ENCODE measurements around the gene BLMH. TPM values are rescaled to one million over a fixed set of nuclear protein-coding genes. Genes with fewer than 3 reads are reported as not detected.

The BLMH gene
- total RNA-seq, 2 donors from 2014 or later, result 84.7 to 92.0 TPM

DNA sequence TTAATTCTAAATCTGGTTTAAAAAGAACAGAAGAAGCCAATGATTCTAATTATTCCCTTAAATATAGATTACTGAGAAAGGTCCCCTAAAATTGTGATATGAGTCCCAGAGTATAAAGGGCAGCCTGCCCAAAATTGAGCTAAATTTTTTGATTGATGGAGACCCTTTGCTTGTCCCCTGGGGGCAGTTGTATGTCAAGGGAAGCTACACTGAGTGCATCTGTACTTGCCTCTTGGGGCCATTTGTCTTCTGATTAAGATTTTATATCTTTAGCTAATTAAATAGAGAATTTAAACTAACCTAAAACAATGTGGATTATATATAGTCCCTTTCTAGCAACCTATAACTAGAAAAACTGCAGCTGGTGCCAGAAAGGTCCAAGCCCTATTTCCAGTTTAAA lies 12.6 kb downstream of the BLMH start:
- no peaks in the 10 kb centered on the region for H3K9me3 ChIP-seq (ENCODE audit: control insufficient read depth, low read length)
- no peaks in the 10 kb centered on the region for H3K27me3 ChIP-seq (ENCODE audit: control insufficient read depth, insufficient read depth, low read length, poor library complexity, severe bottlenecking)
- TF ChIP-seq, protein P1, sequence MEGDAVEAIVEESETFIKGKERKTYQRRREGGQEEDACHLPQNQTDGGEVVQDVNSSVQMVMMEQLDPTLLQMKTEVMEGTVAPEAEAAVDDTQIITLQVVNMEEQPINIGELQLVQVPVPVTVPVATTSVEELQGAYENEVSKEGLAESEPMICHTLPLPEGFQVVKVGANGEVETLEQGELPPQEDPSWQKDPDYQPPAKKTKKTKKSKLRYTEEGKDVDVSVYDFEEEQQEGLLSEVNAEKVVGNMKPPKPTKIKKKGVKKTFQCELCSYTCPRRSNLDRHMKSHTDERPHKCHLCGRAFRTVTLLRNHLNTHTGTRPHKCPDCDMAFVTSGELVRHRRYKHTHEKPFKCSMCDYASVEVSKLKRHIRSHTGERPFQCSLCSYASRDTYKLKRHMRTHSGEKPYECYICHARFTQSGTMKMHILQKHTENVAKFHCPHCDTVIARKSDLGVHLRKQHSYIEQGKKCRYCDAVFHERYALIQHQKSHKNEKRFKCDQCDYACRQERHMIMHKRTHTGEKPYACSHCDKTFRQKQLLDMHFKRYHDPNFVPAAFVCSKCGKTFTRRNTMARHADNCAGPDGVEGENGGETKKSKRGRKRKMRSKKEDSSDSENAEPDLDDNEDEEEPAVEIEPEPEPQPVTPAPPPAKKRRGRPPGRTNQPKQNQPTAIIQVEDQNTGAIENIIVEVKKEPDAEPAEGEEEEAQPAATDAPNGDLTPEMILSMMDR (conservative IDR thresholded peaks at IDR 0.05), result no peak
- no peak overlapping the region for H3K4me3 ChIP-seq (ENCODE audit: low read length)
- Mint-ChIP-seq H3K4me3 (no peak overlapping the region), H3K27me3 (ENCODE audit: insufficient read depth) (no peaks in the 10 kb centered on the region), H3K9me3 (no peaks in the 10 kb centered on the region), H3K4me1 (no peaks in the 10 kb centered on the region), H3K36me3 (ENCODE audit: low read depth) (peaks cover 45% of the 10 kb centered on the region), H3K27ac (no peak overlapping the region)
- H3K27ac ChIP-seq (ENCODE audit: low read depth, low read length), result no peak overlapping the region
- H3K4me1 ChIP-seq (ENCODE audit: control insufficient read depth, insufficient read depth, low read length), result no peaks in the 10 kb centered on the region
- H3K9ac ChIP-seq (ENCODE audit: extremely low read depth, low read length, poor library complexity, severe bottlenecking), result no peak overlapping the region
- H3K36me3 ChIP-seq (ENCODE audit: control insufficient read depth, insufficient read depth, low read length), result peaks cover 73% of the 10 kb centered on the region
- no peak for DNase-seq

DNA sequence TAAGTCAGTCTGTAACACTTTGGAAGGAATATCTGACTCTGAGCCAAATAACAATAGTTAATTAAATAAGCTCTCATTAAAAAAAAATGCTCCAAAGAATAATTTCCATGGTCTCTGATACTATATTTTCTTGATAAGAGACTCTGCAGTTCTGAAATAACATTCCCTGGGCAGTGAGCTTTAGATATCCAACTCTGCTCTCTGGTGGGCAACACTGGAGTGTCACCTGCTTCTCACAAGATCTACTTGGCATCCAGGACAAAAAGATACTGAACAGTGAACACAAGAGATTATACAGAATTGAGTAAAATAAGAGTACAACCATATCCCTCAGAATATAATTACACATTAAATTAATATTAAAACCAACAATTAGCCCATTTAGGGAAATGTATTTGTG lies 13.7 kb downstream of the BLMH start:
- H3K27me3 ChIP-seq (ENCODE audit: control insufficient read depth, insufficient read depth, low read length, poor library complexity, severe bottlenecking), result no peaks in the 10 kb centered on the region
- H3K4me1 Mint-ChIP-seq, result no peaks in the 10 kb centered on the region
- TF ChIP-seq, protein P1 (conservative IDR thresholded peaks at IDR 0.05), result peak; percentile 83
- peak; percentile 77 for DNase-seq
- H3K9ac ChIP-seq (ENCODE audit: extremely low read depth, low read length, poor library complexity, severe bottlenecking), result no peak overlapping the region
- H3K9me3 Mint-ChIP-seq, result no peaks in the 10 kb centered on the region
- no peaks in the 10 kb centered on the region for H3K9me3 ChIP-seq (ENCODE audit: control insufficient read depth, low read length)
- no peaks in the 10 kb centered on the region for H3K27me3 Mint-ChIP-seq (ENCODE audit: insufficient read depth)
- peaks cover 47% of the 10 kb centered on the region for H3K36me3 Mint-ChIP-seq (ENCODE audit: low read depth)
- H3K4me1 ChIP-seq (ENCODE audit: control insufficient read depth, insufficient read depth, low read length), result no peaks in the 10 kb centered on the region
- no peak overlapping the region for H3K27ac Mint-ChIP-seq
- no peak overlapping the region for H3K27ac ChIP-seq (ENCODE audit: low read depth, low read length)
- H3K36me3 ChIP-seq (ENCODE audit: control insufficient read depth, insufficient read depth, low read length), result peaks cover 75% of the 10 kb centered on the region
- no peak overlapping the region for H3K4me3 ChIP-seq (ENCODE audit: low read length)
- no peak overlapping the region for H3K4me3 Mint-ChIP-seq

DNA sequence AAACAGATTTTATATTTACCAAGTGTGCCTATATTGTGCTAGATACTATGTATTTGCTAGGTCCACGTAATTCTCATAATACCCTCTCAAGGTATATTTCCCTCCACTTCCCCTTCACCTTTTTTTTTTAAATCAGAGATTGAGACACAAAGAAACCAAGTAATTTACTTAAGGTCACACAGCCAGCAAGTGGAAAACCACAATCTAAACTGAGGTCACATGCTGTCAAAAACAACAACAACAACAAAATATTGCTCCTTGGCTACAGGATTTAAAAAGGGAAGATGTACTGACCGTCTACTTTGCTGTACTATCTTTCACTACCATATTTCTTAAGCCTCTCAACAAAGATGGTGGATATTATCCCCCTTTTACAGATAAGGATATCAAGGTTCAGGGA lies 15.8 kb downstream of the BLMH start:
- no peaks in the 10 kb centered on the region for H3K27me3 Mint-ChIP-seq (ENCODE audit: insufficient read depth)
- H3K4me3 Mint-ChIP-seq, result no peak overlapping the region
- H3K36me3 ChIP-seq (ENCODE audit: control insufficient read depth, insufficient read depth, low read length), result peaks cover 80% of the 10 kb centered on the region
- H3K9me3 ChIP-seq (ENCODE audit: control insufficient read depth, low read length), result no peaks in the 10 kb centered on the region
- no peaks in the 10 kb centered on the region for H3K9me3 Mint-ChIP-seq
- H3K27me3 ChIP-seq (ENCODE audit: control insufficient read depth, insufficient read depth, low read length, poor library complexity, severe bottlenecking), result no peaks in the 10 kb centered on the region
- no peaks in the 10 kb centered on the region for H3K4me1 ChIP-seq (ENCODE audit: control insufficient read depth, insufficient read depth, low read length)
- no peak overlapping the region for H3K4me3 ChIP-seq (ENCODE audit: low read length)
- H3K27ac ChIP-seq (ENCODE audit: low read depth, low read length), result no peak overlapping the region
- no peaks in the 10 kb centered on the region for H3K4me1 Mint-ChIP-seq
- DNase-seq, result no peak
- H3K9ac ChIP-seq (ENCODE audit: extremely low read depth, low read length, poor library complexity, severe bottlenecking), result no peak overlapping the region
- H3K27ac Mint-ChIP-seq, result no peak overlapping the region
- 80 to 92% methylated on average over 1 to 2 of the region's 2 CpGs for WGBS, 2 experiments (ENCODE audit: insufficient coverage in 1 of 2, insufficient read length in 1 of 2)
- TF ChIP-seq, protein P1 (conservative IDR thresholded peaks at IDR 0.05), result no peak
- peaks cover 51% of the 10 kb centered on the region for H3K36me3 Mint-ChIP-seq (ENCODE audit: low read depth)

Measured in endodermal cell (in vitro differentiated cells).